OCI-M2 (cell line): Measurements from ENCODE around the gene PRKG1.

ENCODE experiments used
- DNase-seq: peaks from one replicate; lab custom pipeline; 2025; ENCODE audit not compliant: unreplicated experiment; lab: John Stamatoyannopoulos, UW

Gene PRKG1

DNA sequence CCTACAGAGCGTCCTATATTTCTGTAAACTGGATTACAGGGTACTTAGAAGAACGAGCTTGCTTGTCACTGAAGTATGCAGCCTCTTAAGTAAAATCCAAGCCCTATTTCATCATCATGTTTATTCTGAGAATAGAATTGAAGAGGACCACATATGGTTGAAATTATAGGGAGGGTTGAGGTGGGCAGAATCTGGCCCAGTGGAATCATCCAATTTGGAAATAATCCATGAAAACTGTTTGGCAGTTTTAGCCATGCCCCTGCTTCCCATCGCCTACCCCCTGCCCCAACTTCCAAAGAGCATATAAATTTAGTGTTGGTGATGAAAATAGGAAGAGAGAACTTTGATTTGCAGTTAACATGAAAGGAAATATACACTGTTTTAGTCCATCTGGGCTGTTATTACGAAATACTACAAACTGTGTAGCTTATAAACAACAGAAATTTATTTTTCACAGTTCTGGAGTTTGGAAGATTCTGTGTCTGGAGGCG is 150.4 kb downstream of the PRKG1 start:
- no peak for DNase-seq

- DNase-seq: no peak
Measured at GRCh38 chr10:51227897-51228713, 153.8 kb downstream of the PRKG1 start.

- no peak for DNase-seq
Measured at GRCh38 chr10:51228714-51229100, 154.4 kb downstream of the PRKG1 start.

GRCh38 chr10:51230887-51231585 is 156.7 kb downstream of the PRKG1 start:
- DNase-seq: no peak

GRCh38 chr10:51231754-51232153 is 157.5 kb downstream of the PRKG1 start:
- DNase-seq: no peak

- DNase-seq: no peak
Measured at GRCh38 chr10:51233337-51234100, 159.2 kb downstream of the PRKG1 start.

DNA sequence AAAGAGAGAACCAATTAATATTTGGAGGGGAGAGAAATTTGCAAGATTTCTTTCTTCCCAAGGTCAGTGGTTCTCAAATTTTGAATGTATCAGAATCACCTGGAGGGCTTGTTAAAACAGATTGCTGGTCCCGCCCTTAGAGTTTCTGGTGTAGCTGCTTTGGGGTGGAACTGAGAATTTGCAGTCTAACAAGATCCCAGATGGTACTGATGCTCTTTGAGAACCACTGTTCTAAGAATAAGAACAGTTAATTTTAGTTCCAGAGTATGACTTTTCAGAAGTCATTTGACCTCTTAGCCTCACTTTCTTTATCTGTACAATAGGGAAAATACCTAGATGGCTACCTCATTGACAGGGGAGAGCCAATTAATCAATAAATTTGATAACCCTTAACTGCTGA is 161.6 kb downstream of the PRKG1 start:
- DNase-seq: no peak

DNA sequence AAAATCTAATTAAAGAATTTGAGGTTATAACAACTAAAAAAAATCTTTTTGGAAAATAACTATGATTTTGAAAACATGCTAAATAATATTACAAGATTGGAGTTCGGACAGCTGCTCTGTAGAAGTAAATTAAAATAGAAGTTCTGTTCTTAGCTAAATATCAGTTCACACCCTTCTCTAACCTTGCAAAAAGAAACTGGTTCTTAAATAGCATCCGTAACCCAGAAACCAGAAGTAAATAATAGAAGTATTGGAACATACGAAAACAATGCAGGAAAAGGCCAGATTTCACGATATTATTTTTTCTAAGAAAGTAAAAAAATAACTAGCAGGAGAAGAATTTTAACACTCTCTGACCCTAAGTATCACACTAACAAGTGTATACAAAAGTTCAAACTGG is 164.7 kb downstream of the PRKG1 start:
- DNase-seq: no peak

DNA sequence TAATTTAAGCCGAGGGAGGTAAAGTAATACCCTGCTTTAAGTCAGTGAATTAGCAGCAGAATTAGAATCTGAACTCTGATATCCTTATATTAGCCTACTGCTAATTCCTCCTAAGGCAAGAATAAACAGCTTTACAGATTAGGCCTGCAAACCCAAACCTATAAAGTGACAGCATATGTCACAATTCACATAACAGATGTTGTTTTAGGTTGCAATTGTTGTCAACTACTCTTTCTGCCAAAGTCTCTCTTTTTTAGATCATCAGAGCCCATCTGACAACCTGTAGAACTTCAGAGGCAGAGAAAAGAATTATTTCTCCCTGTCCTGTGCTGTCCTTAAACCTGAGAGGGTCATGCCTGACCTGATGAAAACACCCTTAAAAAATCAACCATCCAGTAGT is 167.2 kb downstream of the PRKG1 start:
- DNase-seq: no peak

DNA sequence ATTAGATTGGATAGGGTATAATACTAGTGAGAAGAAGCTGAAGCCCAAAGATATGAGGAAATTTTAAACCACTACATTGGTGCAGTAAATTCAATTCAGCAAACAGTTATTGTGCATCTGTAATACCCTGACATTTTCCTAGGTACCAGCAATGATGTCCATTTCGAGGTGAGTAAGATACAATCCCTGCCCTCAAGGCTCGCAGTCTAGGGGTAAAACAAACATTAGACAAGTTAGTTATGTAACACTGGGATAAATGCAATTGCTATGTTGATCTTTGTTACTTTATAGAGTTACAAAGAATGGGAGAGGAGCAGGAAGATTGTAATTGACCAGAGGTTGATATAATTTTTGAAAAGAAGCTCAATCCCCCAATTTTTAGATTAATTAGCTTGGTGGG is 168.1 kb downstream of the PRKG1 start:
- no peak for DNase-seq

GRCh38 chr10:51244309-51244708 is 170.0 kb downstream of the PRKG1 start:
- no peak for DNase-seq

- no peak for DNase-seq
Measured at GRCh38 chr10:51244748-51245490, 170.6 kb downstream of the PRKG1 start.

DNA sequence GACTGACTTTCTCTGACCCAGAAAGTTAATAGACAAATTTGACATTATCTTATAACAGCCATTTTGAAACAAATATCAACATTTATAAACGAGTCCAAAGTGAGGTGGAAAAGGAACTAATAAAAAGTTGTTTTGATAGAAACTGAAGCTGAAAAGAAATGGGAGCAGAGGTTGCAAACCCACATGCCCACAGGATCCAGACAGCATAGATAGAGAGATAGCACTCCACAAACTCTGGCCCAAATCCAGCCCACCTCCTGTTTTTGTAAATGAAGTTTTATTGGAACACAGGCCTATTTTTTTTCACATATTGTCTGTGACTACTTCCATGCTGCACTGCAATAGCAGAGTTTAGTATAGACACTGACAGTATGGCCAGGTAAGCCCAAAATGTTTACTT is 171.9 kb downstream of the PRKG1 start:
- no peak for DNase-seq

DNA sequence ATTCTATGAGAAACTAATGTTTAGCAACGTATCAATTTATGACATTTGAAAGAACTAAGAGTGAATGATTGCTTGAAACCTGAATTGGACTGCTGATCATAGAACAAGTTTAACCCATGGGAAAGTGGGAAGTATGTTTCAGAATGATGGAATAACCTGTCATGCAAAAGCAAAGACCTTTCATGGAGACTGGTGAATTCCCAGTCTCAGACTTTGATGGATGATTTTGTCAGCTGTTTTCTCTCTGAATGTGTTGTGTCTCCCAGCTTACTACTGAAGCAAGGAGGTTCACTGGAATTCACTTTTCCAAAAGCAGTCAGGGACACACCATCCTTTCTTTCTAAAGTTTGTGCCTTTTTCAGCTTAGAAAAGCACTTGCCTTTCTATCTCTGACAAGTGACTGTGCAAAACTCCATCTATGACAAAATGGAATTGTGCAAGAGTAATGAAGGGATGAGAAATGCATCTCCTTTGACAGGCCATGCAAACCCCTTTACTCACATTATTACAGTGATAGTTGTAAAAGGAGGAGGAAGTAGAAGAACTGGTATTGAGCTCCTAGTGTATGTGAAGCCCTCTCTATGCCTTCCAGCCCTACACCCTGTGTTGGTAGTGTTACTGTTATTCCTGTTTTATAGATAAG is 176.1 kb downstream of the PRKG1 start:
- no peak for DNase-seq

DNA sequence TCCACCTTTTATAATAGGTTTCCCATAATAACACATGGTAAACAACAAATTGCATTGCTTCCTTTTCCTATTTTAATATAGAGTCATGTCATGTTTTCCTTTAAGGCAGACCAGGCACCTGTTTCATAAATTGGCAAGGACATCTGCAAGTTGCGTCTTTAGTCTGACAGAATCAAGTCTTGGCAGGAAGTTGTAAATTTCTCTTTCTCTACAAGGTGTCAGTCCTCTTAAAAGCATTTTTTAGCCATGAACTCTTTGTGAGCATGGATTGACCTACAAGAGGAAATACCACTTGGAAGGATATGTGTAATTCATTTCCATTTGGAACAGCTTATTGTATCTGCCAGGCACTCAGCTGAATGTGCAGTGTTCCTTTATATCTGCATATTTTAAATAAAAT is 176.8 kb downstream of the PRKG1 start:
- DNase-seq: no peak

DNA sequence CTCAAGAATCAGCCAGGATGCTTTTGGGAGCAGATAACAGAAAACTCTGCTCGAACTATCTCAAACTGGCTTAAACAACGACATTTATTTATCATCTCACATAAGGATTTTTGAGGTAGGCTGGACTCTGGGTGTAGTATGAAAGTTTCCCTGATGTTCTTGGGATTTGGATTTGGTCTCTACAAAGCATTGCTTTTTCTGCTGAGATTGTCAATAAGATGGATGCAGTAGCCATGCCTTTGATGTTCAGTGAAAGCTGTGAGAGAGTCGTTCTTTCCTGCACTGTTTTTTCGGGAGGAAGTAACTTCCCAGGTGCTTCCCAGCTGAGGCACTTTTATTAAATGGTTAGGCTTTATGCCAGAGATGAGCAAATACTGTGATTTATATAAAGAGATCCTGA is 181.1 kb downstream of the PRKG1 start:
- no peak for DNase-seq

- no peak for DNase-seq
Measured at GRCh38 chr10:51257511-51258248, 183.4 kb downstream of the PRKG1 start.

GRCh38 chr10:51260376-51260775 is 186.1 kb downstream of the PRKG1 start:
- no peak for DNase-seq

DNA sequence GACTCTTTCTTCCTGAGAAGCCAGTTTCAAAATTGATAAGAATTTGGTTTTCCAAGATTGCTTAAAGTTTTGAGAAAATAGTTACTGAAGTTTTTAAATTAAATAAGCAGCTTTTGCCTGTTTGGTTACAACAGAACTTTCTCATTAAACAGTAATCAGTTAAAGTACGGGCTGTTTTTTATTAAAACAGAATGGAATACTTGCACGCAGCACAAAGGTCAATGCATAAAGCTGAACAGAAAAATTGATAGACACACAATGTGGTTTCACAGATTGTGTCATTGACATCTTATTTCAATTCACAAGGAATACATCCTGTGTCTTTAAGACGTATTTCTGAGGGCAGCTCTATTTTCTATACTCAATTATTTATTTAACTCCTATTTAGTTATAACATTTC is 192.2 kb downstream of the PRKG1 start:
- DNase-seq: no peak
